SK-N-SH treated with all-trans-retinoic acid at 6 μM for 48 hours (cell line): ENCODE measurements around the gene PALD1.

ENCODE experiments used
- ARNTL ChIP-seq: fragments of 450-650 bp; formaldehyde crosslinking; IDR thresholded peaks from 2 replicates; pipeline ENCODE4 v1.5.0; 2020; ENCODE audit warnings: low read depth, mild to moderate bottlenecking, moderate library complexity, borderline replicate concordance
- BACH2 ChIP-seq: fragments of 250-450 bp; sonication (Bioruptor Pico); IDR thresholded peaks from 2 replicates; pipeline ENCODE4 v1.9.0; 2021; ENCODE audit warnings: mild to moderate bottlenecking, borderline replicate concordance
- ESRRG ChIP-seq: fragments of 250-450 bp; sonication (Bioruptor Pico); IDR thresholded peaks from 2 replicates; pipeline ENCODE4 v1.6.1; 2021; ENCODE audit warnings: mild to moderate bottlenecking
- GLIS3 ChIP-seq: fragments of 250-450 bp; sonication (Bioruptor Pico); IDR thresholded peaks from 2 replicates; pipeline ENCODE4 v1.5.0; 2020; ENCODE audit warnings: mild to moderate bottlenecking, moderate library complexity
- SNAI2 ChIP-seq: fragments of 250-450 bp; sonication (Bioruptor Pico); IDR thresholded peaks from 2 replicates; pipeline ENCODE4 v1.5.0; 2020; ENCODE audit warnings: mild to moderate bottlenecking, moderate library complexity
- TOX ChIP-seq: fragments of 250-450 bp; sonication (Bioruptor Pico); IDR thresholded peaks from 2 replicates; pipeline ENCODE4 v1.8.0; 2021; ENCODE audit warnings: mild to moderate bottlenecking, moderate library complexity, borderline replicate concordance
- ZFP3 ChIP-seq: fragments of 250-450 bp; sonication (Bioruptor Pico); IDR thresholded peaks from 2 replicates; pipeline ENCODE4 v1.5.0; 2020; ENCODE audit warnings: mild to moderate bottlenecking, moderate library complexity
- ZFP30 ChIP-seq: fragments of 450-650 bp; formaldehyde crosslinking; IDR thresholded peaks from 2 replicates; pipeline ENCODE4 v1.5.0; 2022; ENCODE audit warnings: mild to moderate bottlenecking, moderate library complexity
- TF ChIP-seq, protein P1 (sequence below): fragments of 250-450 bp; sonication (Bioruptor Pico); IDR thresholded peaks from 2 replicates; pipeline ENCODE4 v1.5.1; 2021; ENCODE audit warnings: mild to moderate bottlenecking, moderate library complexity
- TF ChIP-seq, protein P2 (sequence below): fragments of 250-450 bp; sonication (Bioruptor Pico); IDR thresholded peaks from 2 replicates; pipeline ENCODE4 v1.5.1; 2020; ENCODE audit warnings: low read depth, mild to moderate bottlenecking, moderate library complexity

DNA sequence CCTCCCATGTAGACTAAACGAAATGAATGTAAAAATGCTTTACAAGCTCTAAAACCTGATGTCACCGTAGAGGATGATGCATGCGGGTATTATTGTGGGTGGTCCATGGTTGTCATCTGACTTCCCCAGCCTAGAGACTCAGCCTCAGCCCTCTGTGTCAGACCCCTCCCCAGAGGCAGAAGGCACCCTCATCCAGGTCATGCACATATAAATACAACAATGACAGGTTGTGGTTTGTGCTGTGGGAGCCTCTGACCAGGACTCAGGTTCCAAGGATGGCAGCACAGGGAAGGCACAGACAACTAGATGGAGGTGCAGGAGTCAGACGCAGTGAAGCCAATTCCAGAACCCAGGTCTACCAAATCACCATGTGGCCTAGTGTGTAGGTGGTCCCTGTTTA lies 33.8 kb upstream of the PALD1 start:
- no peak for TF ChIP-seq BACH2 (CRISPR knock-in tag)
- no peak for TF ChIP-seq ARNTL (CRISPR knock-in tag)
- TF ChIP-seq SNAI2 (CRISPR knock-in tag), result no peak
- TF ChIP-seq, protein P1, sequence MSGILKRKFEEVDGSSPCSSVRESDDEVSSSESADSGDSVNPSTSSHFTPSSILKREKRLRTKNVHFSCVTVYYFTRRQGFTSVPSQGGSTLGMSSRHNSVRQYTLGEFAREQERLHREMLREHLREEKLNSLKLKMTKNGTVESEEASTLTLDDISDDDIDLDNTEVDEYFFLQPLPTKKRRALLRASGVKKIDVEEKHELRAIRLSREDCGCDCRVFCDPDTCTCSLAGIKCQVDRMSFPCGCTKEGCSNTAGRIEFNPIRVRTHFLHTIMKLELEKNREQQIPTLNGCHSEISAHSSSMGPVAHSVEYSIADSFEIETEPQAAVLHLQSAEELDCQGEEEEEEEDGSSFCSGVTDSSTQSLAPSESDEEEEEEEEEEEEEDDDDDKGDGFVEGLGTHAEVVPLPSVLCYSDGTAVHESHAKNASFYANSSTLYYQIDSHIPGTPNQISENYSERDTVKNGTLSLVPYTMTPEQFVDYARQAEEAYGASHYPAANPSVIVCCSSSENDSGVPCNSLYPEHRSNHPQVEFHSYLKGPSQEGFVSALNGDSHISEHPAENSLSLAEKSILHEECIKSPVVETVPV (CRISPR knock-in tag), result no peak
- TF ChIP-seq TOX (CRISPR knock-in tag), result no peak
- TF ChIP-seq ZFP3 (CRISPR knock-in tag), result no peak
- TF ChIP-seq ZFP30 (CRISPR knock-in tag), result no peak
- TF ChIP-seq GLIS3 (CRISPR knock-in tag), result no peak
- TF ChIP-seq ESRRG (CRISPR knock-in tag), result no peak
- TF ChIP-seq, protein P2, sequence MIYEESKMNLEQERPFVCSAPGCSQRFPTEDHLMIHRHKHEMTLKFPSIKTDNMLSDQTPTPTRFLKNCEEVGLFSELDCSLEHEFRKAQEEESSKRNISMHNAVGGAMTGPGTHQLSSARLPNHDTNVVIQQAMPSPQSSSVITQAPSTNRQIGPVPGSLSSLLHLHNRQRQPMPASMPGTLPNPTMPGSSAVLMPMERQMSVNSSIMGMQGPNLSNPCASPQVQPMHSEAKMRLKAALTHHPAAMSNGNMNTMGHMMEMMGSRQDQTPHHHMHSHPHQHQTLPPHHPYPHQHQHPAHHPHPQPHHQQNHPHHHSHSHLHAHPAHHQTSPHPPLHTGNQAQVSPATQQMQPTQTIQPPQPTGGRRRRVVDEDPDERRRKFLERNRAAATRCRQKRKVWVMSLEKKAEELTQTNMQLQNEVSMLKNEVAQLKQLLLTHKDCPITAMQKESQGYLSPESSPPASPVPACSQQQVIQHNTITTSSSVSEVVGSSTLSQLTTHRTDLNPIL (CRISPR knock-in tag), result no peak
